Cardiac septum (tissue), 1 donor: ENCODE results near the gene TCF7L2. TPM values are rescaled to one million over a fixed set of nuclear protein-coding genes. Genes with fewer than 3 reads are reported as not detected.
"Not testable (repeated sequence)": the region's sequence is repeated elsewhere in the genome, so short reads cannot be mapped to it uniquely, and the experiment has no call there.

Source experiments
- DNase-seq: peaks from one replicate; pipeline ENCODE4 v3.0.0-alpha.2; 2020; ENCODE audit warnings: low spot score
- intact Hi-C: fragments of 100-400 bp; cut with DNase I; formaldehyde crosslinking; loops from one replicate; pipeline ENCODE4 v1.14.0; 2022
- total RNA-seq: library from RNA; stranded (reverse); fragmentation: NEBNext Ultra II Directional; extraction: Animal tissue kit (Norgen Biotek cat#: 25700); gene quantifications from one replicate; pipeline ENCODE4 v1.2.1, GENCODE V29; 2021
- donor health status: DM: no; HTN: no; CAD: no.

The TCF7L2 gene
- total RNA-seq, 1 donor from 2014 or later, result 11.7 TPM

GRCh38 chr10:113053881-113054280 lies 103.8 kb downstream of the TCF7L2 start:
- no peak for DNase-seq
- intact Hi-C loops, result loop anchor here (5.0 kb wide), 1 partner anchor 102 kb away; the partner anchor contains the start of gene TCF7L2

GRCh38 chr10:113055458-113055857 lies 105.4 kb downstream of the TCF7L2 start:
- no peak for DNase-seq
- intact Hi-C loops, result no loop called here

- no peak for DNase-seq
- intact Hi-C loops, result no loop called here
Measured at GRCh38 chr10:113056030-113056429, 106.0 kb downstream of the TCF7L2 start.

GRCh38 chr10:113056441-113057021 lies 106.5 kb downstream of the TCF7L2 start:
- DNase-seq, result no peak
- intact Hi-C loops, result no loop called here

GRCh38 chr10:113057948-113058522 lies 108.0 kb downstream of the TCF7L2 start:
- intact Hi-C loops, result no loop called here
- no peak for DNase-seq

GRCh38 chr10:113058523-113059370 lies 108.7 kb downstream of the TCF7L2 start:
- intact Hi-C loops, result no loop called here

GRCh38 chr10:113059371-113059780 lies 109.3 kb downstream of the TCF7L2 start:
- no peak for DNase-seq
- intact Hi-C loops, result no loop called here

More at GRCh38 chr10:113058523-113059370, 108.7 kb downstream of the TCF7L2 start:
- no peak for DNase-seq

- no peak for DNase-seq
- intact Hi-C loops, result no loop called here
Measured at GRCh38 chr10:113060201-113061053, 110.4 kb downstream of the TCF7L2 start.

GRCh38 chr10:113061054-113061430 lies 111.0 kb downstream of the TCF7L2 start:
- DNase-seq, result no peak
- intact Hi-C loops, result no loop called here

GRCh38 chr10:113061557-113061956 lies 111.5 kb downstream of the TCF7L2 start:
- intact Hi-C loops, result no loop called here
- no peak for DNase-seq

- DNase-seq, result no peak
- intact Hi-C loops, result no loop called here
Measured at GRCh38 chr10:113063043-113063967, 113.3 kb downstream of the TCF7L2 start.

- no peak for DNase-seq
- intact Hi-C loops, result no loop called here
Measured at GRCh38 chr10:113064039-113064438, 114.0 kb downstream of the TCF7L2 start.

- intact Hi-C loops, DNase-seq: not testable (repeated sequence)
Measured at GRCh38 chr10:113066120-113066519, 116.1 kb downstream of the TCF7L2 start.

GRCh38 chr10:113066561-113067312 lies 116.7 kb downstream of the TCF7L2 start:
- intact Hi-C loops, result no loop called here

GRCh38 chr10:113067501-113067900 lies 117.5 kb downstream of the TCF7L2 start:
- intact Hi-C loops, result no loop called here
- DNase-seq, result no peak

More at GRCh38 chr10:113066561-113067312, 116.7 kb downstream of the TCF7L2 start:
- DNase-seq, result no peak

- intact Hi-C loops, result no loop called here
- DNase-seq, result no peak
Measured at GRCh38 chr10:113068178-113068890, 118.3 kb downstream of the TCF7L2 start.

- intact Hi-C loops, result no loop called here
- no peak for DNase-seq
Measured at GRCh38 chr10:113069595-113069994, 119.5 kb downstream of the TCF7L2 start.
